ENCODE measurements around the gene PNMT.

GRCh38 chr17:39687101-39687545 is 18.9 kb downstream of the PNMT start:
- TF ChIP-seq ZNF597 (CRISPR knock-in tag; IDR thresholded peaks at IDR 0.05) (no peak), MXI1 (IDR thresholded peaks at IDR 0.05; ENCODE audit: borderline replicate concordance, low read depth, low read length) (no peak), FOXO4 (CRISPR knock-in tag; conservative IDR thresholded peaks at IDR 0.05) (no peak), SAFB2 (CRISPR knock-in tag; IDR thresholded peaks at IDR 0.05; ENCODE audit: borderline replicate concordance, low read depth) (no peak)
